Uterine smooth muscle cell (primary cell): ENCODE data around the gene PLP2. TPM values are rescaled to one million over a fixed set of nuclear protein-coding genes. Genes with fewer than 3 reads are reported as not detected.

Experiments used
- total RNA-seq: library from RNA; depleted of rRNA; stranded (reverse); fragments of >200 nt; gene quantifications from 2 replicates; pipeline ENCODE4 v1.2.3, GENCODE V29; 2014

Gene PLP2
- total RNA-seq, result 16.0 and 17.7 TPM in 2 replicates

GRCh38 chrX:49171752-49172279 lies at the start of gene PLP2:
Gene PLP2 (plus strand): TSS chrX:49171898. CDS start chrX:49172001, 103 bp downstream.

GRCh38 chrX:49162620-49163019 lies 9.1 kb upstream of the PLP2 start, which contains the start of gene MAGIX:
Gene MAGIX (plus strand): TSS chrX:49162758. CDS start chrX:49162890, 132 bp downstream.

GRCh38 chrX:49186125-49187027 lies 14.7 kb downstream of the PLP2 start, which contains the start of gene PRICKLE3:
Gene PRICKLE3 (minus strand): TSS chrX:49186373. CDS start chrX:49186297, 76 bp downstream.

GRCh38 chrX:49199906-49200771 lies 28.4 kb downstream of the PLP2 start, which contains the start of gene SYP:
Gene SYP (minus strand): TSS chrX:49200193. CDS start chrX:49200186, 7 bp downstream.

Other genes starting within 250 kb of the PLP2 start
- 37.0 and 40.7 TPM in 2 replicates for gene OTUD5, start 214.3 kb upstream of the PLP2 start, total RNA-seq
- gene KCND1, start 200.1 kb upstream of the PLP2 start, total RNA-seq, result 0.33 and 1.2 TPM in 2 replicates
- 23.1 and 29.9 TPM in 2 replicates for gene GRIPAP1, start 169.6 kb upstream of the PLP2 start, total RNA-seq
- 42.5 and 42.7 TPM in 2 replicates for gene TFE3, start 128.5 kb upstream of the PLP2 start, total RNA-seq
- 0.11 and 0.37 TPM in 2 replicates for gene CCDC120, start 112.9 kb upstream of the PLP2 start, total RNA-seq
- 6.6 and 9.1 TPM in 2 replicates for gene PRAF2, start 97.9 kb upstream of the PLP2 start, total RNA-seq
- 30.1 and 39.6 TPM in 2 replicates for gene WDR45, start 92.0 kb upstream of the PLP2 start, total RNA-seq
- gene GPKOW, start 48.2 kb upstream of the PLP2 start, total RNA-seq, result 18.2 and 25.7 TPM in 2 replicates
- 1.4 and 2.4 TPM in 2 replicates for gene MAGIX, start 9.1 kb upstream of the PLP2 start, total RNA-seq
- gene PRICKLE3, start 14.5 kb downstream of the PLP2 start, total RNA-seq, result 5.3 and 5.9 TPM in 2 replicates
- gene SYP, start 28.3 kb downstream of the PLP2 start, total RNA-seq, result 0.12 and 0.33 TPM in 2 replicates
- under 0.01 TPM in 1 of 2 replicates, not detected in the other for gene CACNA1F, start 61.4 kb downstream of the PLP2 start, total RNA-seq
- 8.7 and 10.5 TPM in 2 replicates for gene CCDC22, start 63.6 kb downstream of the PLP2 start, total RNA-seq
- not detected in 2 replicates for gene FOXP3, start 92.8 kb downstream of the PLP2 start, total RNA-seq
- gene PPP1R3F, start 97.9 kb downstream of the PLP2 start, total RNA-seq, result 2.4 and 7.5 TPM in 2 replicates
- not detected in 2 replicates for gene GAGE10, start 131.7 kb downstream of the PLP2 start, total RNA-seq
- gene GAGE12J, start 150.1 kb downstream of the PLP2 start, total RNA-seq, result not detected in 2 replicates
- gene GAGE13, start 159.7 kb downstream of the PLP2 start, total RNA-seq, result not detected in 2 replicates